Myocyte (in vitro differentiated cells): Measurements from ENCODE around the gene SMIM33. TPM values are rescaled to one million over a fixed set of nuclear protein-coding genes. Genes with fewer than 3 reads are reported as not detected.
"Not testable (repeated sequence)": the region's sequence is repeated elsewhere in the genome, so short reads cannot be mapped to it uniquely, and the experiment has no call there.

Experiments used
- DNase-seq: peaks from one replicate; pipeline ENCODE4 v3.0.0-alpha.2; 2012; ENCODE audit warnings: low read depth
- total RNA-seq: library from RNA; depleted of rRNA; stranded (reverse); fragments of >200 nt; gene quantifications from 2 replicates; pipeline ENCODE4 v1.2.3, GENCODE V29; 2014

Gene SMIM33
- total RNA-seq, 1 donor from 2014 or later, result not detected

GRCh38 chr5:139481580-139482049 lies 10.8 kb downstream of the SMIM33 start:
- peak; percentile 53 for DNase-seq

GRCh38 chr5:139482050-139482889 lies 11.5 kb downstream of the SMIM33 start, which contains the start of gene STING1:
Gene STING1, minus strand, starts transcription at chr5:139482758. Its CDS starts 1,054 bp downstream, at chr5:139481704.
- DNase-seq, result peak; percentile 98

GRCh38 chr5:139482890-139483208 lies 12.0 kb downstream of the SMIM33 start:
- not testable (repeated sequence) for DNase-seq

- no peak for DNase-seq
Observed at GRCh38 chr5:139486201-139486600, 15.4 kb downstream of the SMIM33 start.

- DNase-seq, result no peak
Observed at GRCh38 chr5:139488260-139488659, 17.5 kb downstream of the SMIM33 start.

- DNase-seq, result peak; percentile 96
Observed at GRCh38 chr5:139492700-139493192, 21.9 kb downstream of the SMIM33 start.

GRCh38 chr5:139494256-139494655 lies 23.5 kb downstream of the SMIM33 start:
- no peak for DNase-seq

- DNase-seq, result no peak
Observed at GRCh38 chr5:139494832-139495231, 24.0 kb downstream of the SMIM33 start.

- DNase-seq, result no peak
Observed at GRCh38 chr5:139495638-139496435, 25.0 kb downstream of the SMIM33 start.

- no peak for DNase-seq
Observed at GRCh38 chr5:139501381-139501780, 30.6 kb downstream of the SMIM33 start.

- DNase-seq, result not testable (repeated sequence)
Observed at GRCh38 chr5:139503036-139503817, 32.4 kb downstream of the SMIM33 start.

GRCh38 chr5:139503879-139504278 lies 33.1 kb downstream of the SMIM33 start:
- not testable (repeated sequence) for DNase-seq

GRCh38 chr5:139504722-139505121 lies 33.9 kb downstream of the SMIM33 start:
- not testable (repeated sequence) for DNase-seq

- no peak for DNase-seq
Observed at GRCh38 chr5:139512786-139513390, 42.1 kb downstream of the SMIM33 start.

GRCh38 chr5:139513434-139513833 lies 42.6 kb downstream of the SMIM33 start:
- DNase-seq, result peak; percentile 91

- peak; percentile 39 for DNase-seq
Observed at GRCh38 chr5:139513852-139514485, 43.2 kb downstream of the SMIM33 start.

GRCh38 chr5:139514486-139514856 lies 43.7 kb downstream of the SMIM33 start:
- no peak for DNase-seq

- peak; percentile 88 for DNase-seq
Observed at GRCh38 chr5:139517683-139518564, 47.1 kb downstream of the SMIM33 start.
